HepG2 (cell line): ENCODE results near the gene GRAMD1B. TPM values are rescaled to one million over a fixed set of nuclear protein-coding genes. Genes with fewer than 3 reads are reported as not detected.

Experiments used
- ATAC-seq: fragments of 200-7000 bp; cut with Tn5 transposase; 3 replicates; pipeline ENCODE4 v1.9.1; 2020; ENCODE audit warnings: mild to moderate bottlenecking, moderate library complexity
- BruUV-seq: library from RNA; stranded (reverse); fragments of 400-500 nt; replicated peaks from 2 replicates; lab custom pipeline; 2021; lab: Mats Ljungman, UMichigan
- CTCF ChIA-PET: fragments of 300-600 bp; formaldehyde crosslinking; extraction: SDS; loops from one replicate; lab custom pipeline; 2021; ENCODE audit warnings: low total read pairs, inconsistent platforms, low intra/inter-chr PET ratio; lab: Yijun Ruan, JAX
- POLR2A ChIA-PET: fragments of 350-600 bp; sonication (Branson Sonifier 250); formaldehyde crosslinking; loops from one replicate; lab custom pipeline; 2020; ENCODE audit warnings: antibody characterized with exemption, inconsistent platforms; lab: Yijun Ruan, JAX
- DNase-seq: peaks from one replicate; pipeline ENCODE4 v3.0.0-alpha.2; 2015; ENCODE audit warnings: low spot score
- FAIRE-seq: peaks from 3 replicates; lab custom pipeline; 2011; peaks lifted over from hg19 to GRCh38; lab: Jason Lieb, UNC
- H2AFZ ChIP-seq: one replicate; pipeline ENCODE4 v1.6.1; 2011; ENCODE audit warnings: low read length, inconsistent platforms
- H3K27ac ChIP-seq: fragments of 300-600 bp; 3 replicates; pipeline ENCODE4 v1.8.0; 2011; ENCODE audit warnings: mixed run types, mild to moderate bottlenecking, mixed read lengths, low read length, inconsistent platforms; ENCODE audit not compliant: insufficient read depth; ENCODE audit errors: extremely low read length
- H3K27me3 ChIP-seq, 2 experiments: fragments of 200-600 bp in 1 of 2; 2 replicates in 1 of 2; 3 replicates in 1 of 2; pipeline versions ENCODE4 v1.6.0 to v1.8.0; 2011; ENCODE audit warnings: low read length in 2 of 2, mild to moderate bottlenecking in 2 of 2, moderate library complexity in 2 of 2, inconsistent platforms in 1 of 2; ENCODE audit not compliant: insufficient read depth in 2 of 2, control insufficient read depth in 1 of 2
- H3K36me3 ChIP-seq, 2 experiments: fragments of 200-600 bp in 1 of 2; replicated peaks in 1 of 2; 2 replicates in 1 of 2; 3 replicates in 1 of 2; pipeline versions ENCODE4 v1.5.1 to v1.8.0; 2011; ENCODE audit warnings: low read length in 2 of 2, inconsistent platforms in 1 of 2; ENCODE audit not compliant: insufficient read depth in 2 of 2, control insufficient read depth in 1 of 2
- H3K4me1 ChIP-seq: 2 replicates; pipeline ENCODE4 v1.5.1; 2012; ENCODE audit warnings: low read length, inconsistent platforms; ENCODE audit not compliant: insufficient read depth
- H3K4me2 ChIP-seq: 2 replicates; pipeline ENCODE4 v1.6.0; 2011; ENCODE audit warnings: low read depth, low read length, inconsistent platforms
- H3K4me3 ChIP-seq, 3 experiments: fragments of 200-600 bp in 1 of 3; sonication (generic), shearing (Covaris generic) in 1 of 3; replicated peaks in 1 of 3; 2 replicates each; pipeline ENCODE4 v1.5.1; 2011 to 2016; ENCODE audit warnings: low read length in 3 of 3, inconsistent platforms in 2 of 3, low read depth in 2 of 3, mild to moderate bottlenecking in 2 of 3, control low read depth in 1 of 3, mixed read lengths in 1 of 3; ENCODE audit not compliant: insufficient read depth in 1 of 3
- H3K79me2 ChIP-seq: one replicate; pipeline ENCODE4 v1.6.1; 2011; ENCODE audit warnings: low read length, inconsistent platforms; ENCODE audit not compliant: insufficient read depth
- H3K9ac ChIP-seq: 2 replicates; pipeline ENCODE4 v1.6.0; 2011; ENCODE audit warnings: mild to moderate bottlenecking, low read depth, low read length, inconsistent platforms; ENCODE audit not compliant: insufficient read depth
- H3K9me3 ChIP-seq: 2 replicates; pipeline ENCODE4 v1.5.1; 2012; ENCODE audit warnings: mild to moderate bottlenecking, low read length
- H4K20me1 ChIP-seq: 2 replicates; pipeline ENCODE4 v1.6.0; 2011; ENCODE audit warnings: inconsistent platforms, mild to moderate bottlenecking, low read length, moderate library complexity; ENCODE audit not compliant: insufficient read depth
- ATF4 ChIP-seq, 2 experiments: fragments of 450-650 bp in 1 of 2; sonication (generic) in 1 of 2; formaldehyde crosslinking; IDR thresholded peaks; 2 replicates each; pipeline versions ENCODE4 v1.5.0 to v1.8.0; 2020 to 2022; ENCODE audit warnings: mild to moderate bottlenecking in 1 of 2, missing genetic modification reagents in 1 of 2
- CERS6 ChIP-seq: sonication (generic); formaldehyde crosslinking; IDR thresholded peaks from 2 replicates; pipeline ENCODE4 v1.5.0; 2020; ENCODE audit warnings: missing genetic modification reagents
- DNMT3B ChIP-seq: conservative IDR thresholded peaks from 2 replicates; pipeline ENCODE4 v1.6.1; 2016; ENCODE audit warnings: missing biosample characterization, control low read depth
- GTF2F1 ChIP-seq: fragments of 150-350 bp; IDR thresholded peaks from 2 replicates; pipeline ENCODE4 v1.6.1; 2014; ENCODE audit warnings: low read length
- KLF6 ChIP-seq: IDR thresholded peaks from 2 replicates; pipeline ENCODE4 v1.8.0; 2016; ENCODE audit warnings: missing biosample characterization, missing genetic modification reagents
- MTF2 ChIP-seq: sonication (generic); formaldehyde crosslinking; IDR thresholded peaks from 2 replicates; pipeline ENCODE4 v1.5.0; 2020; ENCODE audit warnings: missing genetic modification reagents, borderline replicate concordance
- NCOA1 ChIP-seq: sonication (generic); formaldehyde crosslinking; IDR thresholded peaks from 2 replicates; pipeline ENCODE4 v1.9.0; 2021; ENCODE audit warnings: missing genetic modification reagents
- NRL ChIP-seq: sonication (generic); formaldehyde crosslinking; IDR thresholded peaks from 2 replicates; pipeline ENCODE4 v1.5.0; 2020; ENCODE audit warnings: missing genetic modification reagents, mild to moderate bottlenecking, moderate library complexity, borderline replicate concordance
- SIN3B ChIP-seq: fragments of 150-350 bp; IDR thresholded peaks from 2 replicates; pipeline ENCODE4 v1.6.1; 2014; ENCODE audit warnings: low read length
- THAP7 ChIP-seq: sonication (generic); formaldehyde crosslinking; IDR thresholded peaks from 2 replicates; pipeline ENCODE4 v1.8.1; 2023; ENCODE audit warnings: mild to moderate bottlenecking, missing genetic modification reagents
- ZBTB34 ChIP-seq: sonication (generic); formaldehyde crosslinking; IDR thresholded peaks from 2 replicates; pipeline ENCODE4 v1.8.0; 2022; ENCODE audit warnings: mild to moderate bottlenecking, missing genetic modification reagents
- ZNF580 ChIP-seq: IDR thresholded peaks from 2 replicates; pipeline ENCODE4 v1.6.1; 2016; ENCODE audit warnings: low read depth, borderline replicate concordance
- ZNF646 ChIP-seq: sonication (generic); formaldehyde crosslinking; IDR thresholded peaks from 2 replicates; pipeline ENCODE4 v1.9.0; 2021; ENCODE audit warnings: mild to moderate bottlenecking, missing genetic modification reagents
- ZSCAN30 ChIP-seq: sonication (generic); formaldehyde crosslinking; IDR thresholded peaks from 2 replicates; pipeline ENCODE4 v1.5.0; 2020; ENCODE audit warnings: mild to moderate bottlenecking, missing genetic modification reagents
- WGBS: methylation state at CpG from one replicate; pipeline ENCODE4 v1.1.6; 2017; ENCODE audit warnings: low lambda C conversion rate; 5-methylcytosine and 5-hydroxymethylcytosine counted together
- in situ Hi-C: cut with HindIII; loops from 2 replicates; pipeline ENCODE4 v1.10.0; 2017; ENCODE audit warnings: low pct_unique_long_range_greater_than_20kb; ENCODE audit not compliant: extremely low pct_ligation_motif_present
- intact Hi-C: fragments of 100-400 bp; cut with micrococcal nuclease; formaldehyde crosslinking; loops from one replicate; pipeline ENCODE4 v1.10.0; 2022; ENCODE audit not compliant: unreplicated experiment
- polyA plus RNA-seq, 8 experiments: library from polyadenylated mRNA; depleted of rRNA in 3 of 8; stranded (reverse) in 7 of 8; unstranded in 1 of 8; fragments of >200 nt; fragmentation: Illumina TruSeq in 4 of 8; extraction: Trizol in 4 of 8; gene quantifications; 2 replicates each; pipeline versions ENCODE4 v1.2.1 to v1.2.3, GENCODE V29; 2011 to 2016; ENCODE audit warnings: low read depth in 4 of 8, missing spikeins in 1 of 8, mixed read lengths in 1 of 8; ENCODE audit not compliant: insufficient read depth in 1 of 8
- total RNA-seq, 5 experiments: library from RNA; depleted of rRNA; stranded (reverse); fragments of >200 nt; fragmentation: Illumina TruSeq; extraction: Trizol; gene quantifications; 2 replicates each; pipeline ENCODE4 v1.2.3, GENCODE V29; 2016; ENCODE audit warnings: low read depth in 1 of 5

Gene GRAMD1B
- total and polyA plus RNA-seq, 2 of the 13 experiments (the other 11 are each of a cell fraction or from before 2014, with no cell fraction given) = 0.12 TPM; not detected in 1

GRCh38 chr11:123469586-123469985 lies 39.5 kb downstream of the GRAMD1B start:
- Histone ChIP-seq H3K27me3 (peaks cover 0 to 2% of the 10 kb centered on the region in 2 experiments; a peak in 2 of 5 replicates), H3K79me2 (no peaks in the 10 kb centered on the region), H3K27ac (no peak overlapping the region), H3K9ac (no peak overlapping the region), H3K4me3 (no peak overlapping the region), H3K36me3 (no peaks in the 10 kb centered on the region), H3K4me1 (no peaks in the 10 kb centered on the region), H2AFZ (no peak overlapping the region), H4K20me1 (no peaks in the 10 kb centered on the region), H3K4me2 (no peak overlapping the region), H3K9me3 (no peaks in the 10 kb centered on the region)
- in situ Hi-C loops = no loop called here
- no peak for DNase-seq
- no peak for ATAC-seq
- ChIA-PET CTCF (no interaction called here), POLR2A (no interaction called here)
- no TSS peak for BruUV-seq
- FAIRE-seq = no peak
- WGBS = 97% methylated on average over 1 of the region's 1 CpG
- intact Hi-C loops = no loop called here
- no peak for TF ChIP-seq THAP7 (CRISPR knock-in tag)
- TF ChIP-seq ATF4 (CRISPR knock-in tag; IDR thresholded peaks at IDR 0.05) = no peak
- TF ChIP-seq MTF2 (CRISPR knock-in tag) = no peak
- TF ChIP-seq ZBTB34 (CRISPR knock-in tag) = no peak
- no peak for TF ChIP-seq ZNF580
- TF ChIP-seq ZSCAN30 (CRISPR knock-in tag) = no peak
- no peak for TF ChIP-seq NCOA1 (CRISPR knock-in tag)
- no peak for TF ChIP-seq ZNF646
- TF ChIP-seq DNMT3B (CRISPR knock-in tag) = no peak
- TF ChIP-seq SIN3B = no peak
- TF ChIP-seq CERS6 = no peak
- TF ChIP-seq KLF6 = no peak
- no peak for TF ChIP-seq GTF2F1
- no peak for TF ChIP-seq NRL (CRISPR knock-in tag)
